GM12874 (cell line): Measurements from ENCODE around the gene MDH2.

Source experiments
- CTCF ChIP-seq: IDR thresholded peaks from 2 replicates; pipeline ENCODE4 v1.5.1; 2011; ENCODE audit warnings: low read depth, mild to moderate bottlenecking, control low read depth, low read length, moderate library complexity; ENCODE audit not compliant: insufficient read depth

MDH2 gene

GRCh38 chr7:76053461-76053860, 5.6 kb downstream of the MDH2 start:
- TF ChIP-seq CTCF: no peak

- no peak for TF ChIP-seq CTCF
Measured at GRCh38 chr7:76054123-76055120, 6.5 kb downstream of the MDH2 start.

- TF ChIP-seq CTCF: no peak
Measured at GRCh38 chr7:76056241-76056640, 8.3 kb downstream of the MDH2 start.

- TF ChIP-seq CTCF: no peak
Measured at GRCh38 chr7:76057103-76057812, 9.4 kb downstream of the MDH2 start.

GRCh38 chr7:76057813-76058145, 9.9 kb downstream of the MDH2 start:
- TF ChIP-seq CTCF: no peak

GRCh38 chr7:76060842-76061241, 12.9 kb downstream of the MDH2 start:
- no peak for TF ChIP-seq CTCF

- TF ChIP-seq CTCF: no peak
Measured at GRCh38 chr7:76062254-76062653, 14.3 kb downstream of the MDH2 start.
